HEK293 (cell line): ENCODE measurements around the gene LEO1.

ENCODE experiments used
- PRDM10 ChIP-seq: fragments of 450-650 bp; formaldehyde crosslinking; IDR thresholded peaks from 2 replicates; pipeline ENCODE4 v1.5.1; 2016; ENCODE audit warnings: missing biosample characterization, missing genetic modification characterization
- RBAK ChIP-seq: fragments of 450-650 bp; formaldehyde crosslinking; IDR thresholded peaks from 2 replicates; pipeline ENCODE4 v1.5.1; 2016; ENCODE audit warnings: missing biosample characterization, missing genetic modification characterization
- ZBTB8A ChIP-seq: fragments of 450-650 bp; formaldehyde crosslinking; IDR thresholded peaks from 2 replicates; pipeline ENCODE4 v1.5.1; 2016; ENCODE audit warnings: missing biosample characterization, missing genetic modification characterization
- ZNF18 ChIP-seq: fragments of 450-650 bp; formaldehyde crosslinking; IDR thresholded peaks from 2 replicates; pipeline ENCODE4 v1.5.1; 2016; ENCODE audit warnings: missing biosample characterization, missing genetic modification characterization
- ZNF19 ChIP-seq: fragments of 450-650 bp; formaldehyde crosslinking; IDR thresholded peaks from 2 replicates; pipeline ENCODE4; 2016; ENCODE audit warnings: missing biosample characterization, missing genetic modification characterization, low read depth
- ZNF2 ChIP-seq: fragments of 450-650 bp; formaldehyde crosslinking; IDR thresholded peaks from 2 replicates; pipeline ENCODE4 v1.5.1; 2016; ENCODE audit warnings: missing biosample characterization, missing genetic modification characterization
- ZNF391 ChIP-seq: fragments of 450-650 bp; formaldehyde crosslinking; IDR thresholded peaks from 2 replicates; pipeline ENCODE4 v1.5.1; 2016; ENCODE audit warnings: low read depth, missing biosample characterization, missing genetic modification characterization, borderline replicate concordance
- ZNF416 ChIP-seq: fragments of 450-650 bp; formaldehyde crosslinking; IDR thresholded peaks from 2 replicates; pipeline ENCODE4 v1.5.1; 2016; ENCODE audit warnings: missing biosample characterization, missing genetic modification characterization
- ZNF513 ChIP-seq: fragments of 450-650 bp; IDR thresholded peaks from 2 replicates; pipeline ENCODE4 v1.5.1; 2018; ENCODE audit warnings: missing biosample characterization, missing genetic modification characterization
- ZNF518A ChIP-seq: fragments of 450-650 bp; formaldehyde crosslinking; conservative IDR thresholded peaks from 2 replicates; pipeline ENCODE4 v1.5.1; 2016; ENCODE audit warnings: low read depth, missing biosample characterization, missing genetic modification characterization
- ZNF555 ChIP-seq: fragments of 450-650 bp; formaldehyde crosslinking; conservative IDR thresholded peaks from 2 replicates; pipeline ENCODE4 v1.5.1; 2017; ENCODE audit warnings: missing biosample characterization, mild to moderate bottlenecking, missing genetic modification characterization, inconsistent platforms
- ZNF585B ChIP-seq: fragments of 450-650 bp; formaldehyde crosslinking; IDR thresholded peaks from 2 replicates; pipeline ENCODE4 v1.5.1; 2016; ENCODE audit warnings: missing biosample characterization, missing genetic modification characterization
- ZNF629 ChIP-seq: fragments of 450-650 bp; formaldehyde crosslinking; IDR thresholded peaks from 2 replicates; pipeline ENCODE4 v1.5.1; 2017; ENCODE audit warnings: missing biosample characterization, missing genetic modification characterization
- ZSCAN30 ChIP-seq: fragments of 450-650 bp; IDR thresholded peaks from 2 replicates; pipeline ENCODE4 v1.5.1; 2018; ENCODE audit warnings: missing biosample characterization, mild to moderate bottlenecking, missing genetic modification characterization, moderate library complexity
- ZSCAN4 ChIP-seq: fragments of 450-650 bp; formaldehyde crosslinking; IDR thresholded peaks from 2 replicates; pipeline ENCODE4 v1.5.1; 2017; ENCODE audit warnings: missing biosample characterization, missing genetic modification characterization
- ZSCAN5A ChIP-seq: fragments of 450-650 bp; formaldehyde crosslinking; IDR thresholded peaks from 2 replicates; pipeline ENCODE4 v1.5.1; 2016; ENCODE audit warnings: missing biosample characterization, missing genetic modification characterization

The LEO1 gene

GRCh38 chr15:52019394-52020220 lies 48.0 kb upstream of the LEO1 start (continued):
- no peak for TF ChIP-seq PRDM10
- TF ChIP-seq ZNF18 (tag by site-specific recombination): no peak
- no peak for TF ChIP-seq ZNF555 (tag by site-specific recombination)
- no peak for TF ChIP-seq ZSCAN5A (tag by site-specific recombination)
- TF ChIP-seq ZNF585B: no peak
- TF ChIP-seq ZNF518A (tag by site-specific recombination): no peak
- TF ChIP-seq RBAK (tag by site-specific recombination): no peak
- 0 out of 2 replicates have a peak, but pooled peaks have one; percentile 15 for TF ChIP-seq ZSCAN30 (tag by site-specific recombination)
- TF ChIP-seq ZNF19 (tag by site-specific recombination): no peak
- no peak for TF ChIP-seq ZNF513 (tag by site-specific recombination)
- TF ChIP-seq ZSCAN4 (tag by site-specific recombination): no peak
- 0 out of 2 replicates have a peak, but pooled peaks have one; percentile 26 for TF ChIP-seq ZNF629
- peak; percentile 94 for TF ChIP-seq ZBTB8A (tag by site-specific recombination)
- TF ChIP-seq ZNF416: no peak
- TF ChIP-seq ZNF2: no peak
- peak; percentile 28; the same call in 1 of the 2 replicates for TF ChIP-seq ZNF391 (tag by site-specific recombination)
